ENCODE measurements around the gene ZXDC.

The ZXDC gene

DNA sequence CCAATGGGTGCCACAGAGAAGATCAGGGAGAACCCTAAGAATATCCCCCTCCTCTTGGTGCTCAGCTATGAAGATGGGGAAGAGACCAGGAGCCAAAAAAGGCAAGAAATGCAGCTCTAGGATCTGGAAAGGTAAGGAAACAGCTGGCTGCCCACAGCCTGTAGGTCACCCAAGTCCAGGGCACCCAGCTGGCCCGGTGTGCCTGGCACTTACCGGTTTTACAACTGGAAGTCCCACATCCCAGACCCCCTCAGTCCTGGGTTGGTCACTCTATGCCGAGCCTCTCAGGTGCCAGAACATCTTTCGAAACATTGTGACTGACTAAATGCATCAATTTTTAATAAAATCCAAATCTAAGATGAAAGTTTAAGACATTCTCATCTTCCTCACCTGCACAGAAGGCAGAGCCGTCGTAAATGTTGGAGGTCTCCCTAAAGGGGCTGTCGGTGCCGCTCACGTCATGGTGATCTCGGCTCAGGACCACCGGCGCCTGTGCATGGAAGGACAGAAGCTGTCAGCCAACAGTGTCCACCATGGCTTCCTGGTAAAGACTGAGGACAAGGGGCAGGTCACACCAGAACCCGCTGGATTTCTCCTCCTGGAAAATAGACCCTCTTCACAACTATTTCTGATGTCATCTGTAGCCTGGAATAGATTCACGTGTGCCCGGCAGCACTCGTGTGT is 13.3 kb upstream of the ZXDC start:
- DNase-seq: no peak

DNA sequence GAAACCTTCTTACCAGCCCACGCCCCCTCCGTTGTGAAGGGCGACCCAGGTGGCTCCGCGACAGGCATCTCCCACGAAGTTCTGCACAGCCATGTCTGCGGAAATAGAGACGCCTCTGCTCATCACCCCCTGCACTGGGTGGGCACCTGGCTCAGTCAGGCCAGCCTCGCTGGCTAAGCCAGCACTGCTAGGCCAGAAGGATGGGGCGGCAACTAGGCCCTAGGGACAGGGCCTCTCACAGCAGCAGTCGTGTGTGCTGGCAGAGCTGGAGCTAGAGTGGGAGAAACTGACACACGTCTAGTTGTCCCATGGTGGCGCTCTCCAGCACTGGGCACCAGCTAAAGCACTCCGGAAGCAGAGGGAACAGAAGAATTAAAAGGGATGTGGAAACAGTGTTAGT is 12.5 kb upstream of the ZXDC start:
- DNase-seq: no peak

DNA sequence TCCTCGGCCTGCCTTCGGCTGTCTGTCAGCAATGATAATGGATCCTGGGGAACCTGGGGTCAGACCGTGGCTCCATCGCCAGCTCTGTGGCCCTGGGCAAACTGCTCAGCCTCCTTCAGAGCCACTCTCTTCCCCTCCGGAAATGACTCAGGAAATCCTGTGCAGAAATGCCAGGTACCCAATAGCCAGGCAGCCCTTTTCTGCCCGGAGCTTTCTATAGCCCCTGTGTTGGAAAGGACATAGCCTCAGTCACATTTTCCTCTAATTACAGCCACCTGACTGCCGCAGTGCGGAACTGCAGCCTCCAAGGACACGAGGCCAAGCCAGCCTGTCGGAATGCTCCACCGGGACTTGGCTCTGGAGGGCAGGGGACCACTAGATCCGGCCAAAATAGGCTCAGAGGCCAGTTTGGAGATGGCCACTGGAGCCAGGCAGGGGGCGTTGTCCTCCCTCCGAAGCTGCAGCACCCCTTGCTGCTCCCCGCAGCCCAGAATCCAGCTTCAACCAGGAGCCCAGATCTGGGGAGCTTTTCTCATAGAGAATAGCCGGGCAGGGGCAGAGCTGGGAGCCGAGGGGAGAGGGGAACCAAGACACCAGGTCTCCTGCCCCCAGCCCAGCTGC is 11.6 kb upstream of the ZXDC start:
- DNase-seq: no peak

DNA sequence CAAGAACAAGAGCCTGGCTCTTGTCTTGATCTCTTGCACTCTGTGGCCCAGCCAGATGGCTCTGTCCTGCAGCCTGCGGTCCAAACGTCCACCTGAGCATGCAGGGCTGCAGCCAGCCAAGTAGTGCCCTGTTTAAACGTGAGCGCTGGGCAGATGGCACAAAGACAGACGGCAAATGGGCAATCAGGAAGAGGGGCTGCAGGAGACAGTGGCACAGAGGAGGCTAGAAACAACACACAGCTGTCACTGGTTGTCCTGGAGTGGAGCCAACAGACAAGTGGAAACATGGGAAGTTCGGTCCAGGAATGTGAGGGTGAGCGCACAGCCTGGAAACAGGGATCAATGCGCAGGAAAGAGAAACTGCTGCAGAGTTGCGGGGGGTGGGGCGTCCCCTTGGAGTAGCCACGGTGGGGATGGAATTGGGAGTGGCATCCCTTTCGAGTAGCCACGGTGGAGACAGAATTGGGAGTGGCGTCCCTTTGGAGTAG is 10.7 kb upstream of the ZXDC start:
- DNase-seq: no peak

DNA sequence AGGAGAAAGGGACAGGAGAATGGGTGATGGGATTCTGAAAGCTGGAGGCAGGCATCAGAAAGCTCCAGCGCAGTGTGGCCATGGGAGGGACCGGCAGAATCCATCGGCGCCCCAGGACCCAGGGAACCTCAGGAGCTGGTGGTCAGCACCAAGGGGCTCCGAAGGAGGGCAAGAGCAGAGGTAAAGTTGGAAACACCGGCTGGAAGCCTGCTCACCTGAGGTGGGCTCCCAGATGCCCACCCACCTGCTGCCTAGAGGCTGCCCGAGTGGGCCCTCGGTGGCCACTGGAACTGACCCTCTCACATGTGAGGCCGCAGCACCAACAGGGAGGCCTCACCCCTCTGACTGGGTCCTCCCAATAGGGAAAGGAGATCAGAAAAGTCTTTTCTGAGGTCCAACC is 10.3 kb upstream of the ZXDC start:
- no peak for DNase-seq

DNA sequence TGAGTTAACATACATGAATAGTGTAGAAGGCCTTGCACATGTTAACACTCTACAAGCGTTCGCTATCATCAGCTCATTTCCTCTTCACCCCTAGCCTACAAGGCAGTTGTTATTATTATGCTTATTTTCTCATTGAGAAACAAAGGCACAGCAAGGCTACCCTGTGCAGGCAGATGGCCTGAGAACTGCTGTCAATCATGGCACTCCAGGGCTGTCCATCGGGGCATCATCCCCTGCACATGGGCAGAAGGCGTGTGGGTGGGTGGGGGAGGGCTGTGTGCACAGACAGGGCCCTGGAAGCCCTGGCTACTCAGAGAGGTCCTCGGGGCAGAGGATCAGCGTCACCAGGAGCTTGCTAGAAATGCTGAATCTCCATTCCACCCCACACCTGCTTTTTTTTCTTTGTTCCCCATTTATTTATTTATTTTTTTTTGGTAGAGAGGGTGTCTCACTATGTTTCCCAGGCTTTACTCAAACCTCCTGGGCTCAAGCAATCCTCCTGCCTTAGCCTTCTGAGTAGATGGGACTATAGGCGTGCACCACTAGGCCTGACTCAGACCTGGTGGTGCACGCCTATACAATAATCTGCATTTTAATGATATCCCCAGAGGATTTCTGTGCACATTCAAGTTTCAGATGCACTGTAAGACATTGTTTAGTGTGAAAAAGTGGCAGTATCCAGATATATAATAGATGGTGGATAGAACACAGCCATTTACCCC is 9.6 kb upstream of the ZXDC start:
- DNase-seq: no peak

DNA sequence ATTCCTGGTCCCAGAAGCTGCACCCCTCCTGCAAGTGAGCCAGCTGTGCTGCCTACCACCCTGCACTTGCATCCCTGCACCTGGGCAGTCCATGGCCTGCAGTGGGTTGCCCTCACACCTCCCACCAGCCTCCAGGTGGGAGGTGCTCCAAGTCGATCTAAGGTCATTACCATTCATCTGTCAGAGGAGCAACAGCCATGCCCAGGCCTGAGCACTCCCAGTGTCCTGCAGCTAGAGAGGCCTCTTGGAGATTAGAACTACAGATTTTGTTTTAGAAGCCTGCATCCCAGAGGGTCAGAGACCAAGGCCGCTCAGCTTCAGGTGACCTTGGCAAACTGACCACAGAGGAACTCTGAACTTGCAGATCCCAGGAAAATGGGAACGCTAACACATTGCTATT is 9.0 kb upstream of the ZXDC start:
- DNase-seq: no peak

DNA sequence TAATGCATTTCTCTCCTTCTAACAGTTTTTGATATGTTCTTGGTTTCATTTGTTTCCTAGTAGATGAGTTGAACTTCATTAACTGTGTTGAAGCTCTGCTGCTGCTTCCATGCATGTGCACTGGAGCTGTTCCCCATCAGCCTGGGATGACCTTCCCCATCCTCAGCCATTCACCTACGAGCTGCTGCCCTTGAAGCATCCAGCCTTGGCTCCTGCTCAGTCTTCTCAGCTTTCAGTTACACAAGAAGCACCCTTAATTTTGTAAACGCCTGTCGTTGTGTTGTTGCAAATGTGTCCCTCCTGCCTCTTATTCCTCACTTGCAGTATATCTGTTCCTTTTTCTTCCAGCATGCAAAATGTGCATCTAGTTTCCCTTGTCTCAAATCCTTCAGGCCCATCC is 8.5 kb upstream of the ZXDC start:
- DNase-seq: no peak

DNA sequence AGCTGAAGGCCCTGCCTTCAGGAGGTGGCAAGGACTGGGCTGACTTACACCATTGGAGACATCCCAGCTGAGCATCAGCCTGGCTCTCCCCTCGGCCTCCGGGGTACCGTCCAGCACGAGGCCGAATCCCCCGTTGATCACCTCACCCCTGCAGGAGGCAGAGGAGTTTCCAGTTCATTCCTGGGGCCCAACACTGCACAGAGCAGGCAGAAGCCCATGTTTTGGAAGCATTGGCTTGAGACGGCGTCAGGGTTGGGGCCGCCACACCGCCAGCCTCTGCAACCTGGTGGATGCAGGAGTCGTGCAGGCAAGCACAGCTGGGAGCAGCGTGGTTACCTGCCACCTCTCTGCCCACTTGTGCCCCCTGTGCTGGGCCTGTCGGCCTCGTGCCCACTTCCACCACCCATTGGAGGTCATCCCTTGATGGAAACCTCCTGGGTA is 7.7 kb upstream of the ZXDC start:
- no peak for DNase-seq

DNA sequence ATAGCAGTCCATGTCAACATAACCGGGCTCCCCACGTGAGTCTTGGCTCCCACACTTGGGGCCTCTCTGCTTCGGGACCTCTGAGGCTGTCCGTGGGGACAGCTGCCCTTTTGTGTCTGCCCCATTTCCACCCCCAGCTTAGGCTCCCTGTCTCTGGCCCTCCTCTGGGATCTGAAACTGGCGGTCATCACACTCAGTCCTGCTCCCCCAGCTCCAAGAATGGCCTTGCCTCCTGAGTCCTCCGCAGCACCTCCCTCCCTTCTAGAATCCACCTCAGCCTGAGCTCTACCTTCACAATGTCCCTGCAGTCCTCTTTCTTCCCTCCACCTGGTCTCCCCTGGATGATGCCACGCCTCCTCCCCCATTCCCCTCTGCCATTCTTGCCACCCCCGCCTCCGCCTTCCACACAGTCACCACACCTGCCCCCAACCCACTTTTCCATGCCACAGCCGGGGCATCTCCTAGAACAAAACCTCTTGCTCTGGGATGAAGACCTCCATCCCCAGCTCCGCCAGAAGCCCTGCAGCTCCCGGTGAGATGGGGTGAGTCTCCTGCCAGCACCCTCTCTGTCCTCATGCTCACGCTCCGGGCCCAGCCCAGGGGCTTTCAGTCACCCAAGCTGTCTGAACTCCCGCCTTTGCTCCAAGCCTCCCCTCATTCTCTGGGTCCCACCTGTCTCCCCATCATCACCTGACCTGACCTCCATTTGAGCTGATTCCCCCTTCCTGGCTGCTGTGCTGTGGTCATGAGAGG is 7.0 kb upstream of the ZXDC start:
- DNase-seq: no peak

DNA sequence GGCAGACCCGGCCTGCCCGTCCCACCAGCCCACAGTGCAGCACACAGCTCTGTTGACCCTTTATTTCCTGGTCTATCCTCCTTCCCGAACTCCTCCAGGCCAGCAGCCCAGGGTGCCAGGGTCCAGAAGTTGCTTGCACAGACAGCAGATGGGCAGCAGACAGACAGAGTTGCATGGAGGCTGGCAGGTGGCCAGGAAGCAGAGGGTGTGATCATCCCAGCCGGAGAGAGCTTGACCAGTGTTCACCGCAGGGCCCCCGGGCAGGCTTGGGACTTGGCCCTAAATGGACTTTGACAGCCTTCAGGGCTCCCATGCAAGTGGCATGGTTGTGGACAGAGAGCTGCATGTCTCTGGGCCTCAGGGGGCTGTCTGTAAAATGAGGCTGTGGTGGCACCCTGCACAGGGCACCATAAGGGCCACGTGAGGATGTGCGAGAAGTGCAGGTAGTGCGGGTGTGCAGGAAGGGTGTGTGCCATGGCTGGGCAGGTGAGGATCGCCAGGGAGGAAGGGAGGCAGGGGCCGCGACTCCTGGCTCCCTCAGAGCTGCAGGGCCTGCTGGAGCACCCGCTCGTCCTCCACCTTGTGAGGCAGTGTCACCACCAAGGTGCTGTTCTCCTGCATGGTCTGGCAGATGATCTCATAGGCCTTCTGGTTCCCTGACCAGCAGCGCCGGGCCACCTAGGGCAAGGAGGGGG is 6.3 kb upstream of the ZXDC start:
- DNase-seq: no peak

DNA sequence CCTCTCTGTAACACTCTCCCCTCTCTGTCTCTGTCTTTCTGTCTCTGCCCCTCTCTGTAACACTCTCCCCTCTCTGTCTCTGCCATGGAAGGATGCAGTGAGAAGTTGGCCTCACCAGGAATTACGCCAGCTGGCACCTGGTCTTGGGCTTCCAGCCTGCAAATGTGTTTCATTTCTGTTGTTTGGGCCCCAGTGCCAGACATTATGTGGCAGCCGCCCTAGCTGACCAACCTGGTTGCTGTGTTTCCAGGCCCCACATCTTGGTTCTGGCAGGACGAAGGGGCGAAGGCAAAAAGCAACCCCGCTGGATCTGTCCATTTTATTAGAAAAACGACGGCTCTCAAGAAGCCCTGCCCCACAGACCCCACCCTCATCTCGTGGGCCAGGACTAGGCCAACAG is 5.2 kb upstream of the ZXDC start:
- DNase-seq: no peak

DNA sequence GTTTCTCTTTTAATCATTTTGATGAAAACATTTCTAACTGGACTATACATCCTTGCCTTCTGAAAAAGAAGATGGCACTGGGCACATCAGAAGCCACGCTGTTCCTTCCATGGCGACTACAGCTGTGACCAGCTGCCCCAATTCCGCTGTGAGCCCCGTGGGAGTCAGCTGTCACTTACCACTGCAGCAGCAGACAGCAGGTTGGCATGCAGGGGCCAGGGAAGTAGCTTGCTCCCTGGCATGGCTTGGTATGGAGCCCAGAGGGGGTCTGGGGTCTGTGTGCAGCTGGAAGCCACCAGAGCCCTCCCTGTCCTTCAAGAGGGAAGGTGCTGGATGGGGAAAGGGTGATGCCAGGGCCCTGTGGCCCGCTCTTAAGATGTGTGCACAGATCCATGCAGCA is 4.5 kb upstream of the ZXDC start:
- DNase-seq: no peak

DNA sequence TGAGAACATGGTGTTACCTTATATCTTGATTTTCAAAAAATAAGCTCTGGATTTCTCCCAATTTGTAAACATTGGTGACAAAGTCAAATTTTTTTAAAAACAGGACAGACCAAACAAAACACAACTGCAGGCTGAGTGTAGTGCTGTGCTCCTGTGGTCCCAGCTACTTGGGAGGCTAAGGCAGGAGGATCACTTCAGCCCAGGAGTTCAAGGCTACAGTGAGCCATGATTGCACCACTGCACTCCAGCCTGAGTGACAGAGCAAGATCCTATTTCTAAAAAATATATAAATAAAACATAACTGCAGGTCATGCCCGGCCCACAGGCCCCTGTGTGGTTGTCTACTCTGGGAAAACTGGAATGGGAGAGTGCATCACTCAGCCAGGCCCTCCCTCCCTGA is 4.0 kb upstream of the ZXDC start:
- no peak for DNase-seq

DNA sequence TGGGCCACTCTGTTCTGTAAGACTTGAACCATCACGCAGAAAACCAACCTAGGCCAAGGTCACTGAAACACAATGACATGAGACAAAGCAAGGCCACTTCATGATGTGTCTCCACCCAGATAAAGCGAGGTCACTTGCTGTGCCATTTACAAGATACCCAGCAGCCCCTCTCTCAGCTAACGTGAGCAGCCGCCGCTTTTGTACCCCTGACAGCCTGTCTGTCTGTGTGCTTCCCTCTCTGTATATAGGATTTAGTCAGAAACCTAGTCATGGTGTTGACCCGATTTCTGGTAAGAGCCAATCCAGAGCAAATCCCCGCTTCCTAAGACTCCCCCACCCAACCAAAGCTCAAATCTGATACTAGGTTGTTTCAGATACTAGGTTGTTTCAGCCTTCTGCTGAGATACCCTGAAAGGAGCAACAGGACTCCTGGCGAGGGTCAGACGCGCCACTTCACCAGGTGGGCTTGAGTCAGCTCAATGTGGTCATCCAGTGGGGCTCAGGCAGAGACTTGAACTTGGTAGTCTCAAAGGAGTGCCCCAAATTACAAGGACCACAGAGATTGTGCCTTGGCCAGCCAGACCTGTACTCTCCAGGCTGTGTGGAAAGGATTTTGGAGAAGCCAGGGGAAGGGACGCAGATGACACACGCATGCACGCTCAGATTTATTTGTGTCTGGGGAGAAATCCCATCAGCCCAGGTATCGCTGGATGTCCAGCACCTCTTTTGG is 3.1 kb upstream of the ZXDC start:
- DNase-seq: no peak

DNA sequence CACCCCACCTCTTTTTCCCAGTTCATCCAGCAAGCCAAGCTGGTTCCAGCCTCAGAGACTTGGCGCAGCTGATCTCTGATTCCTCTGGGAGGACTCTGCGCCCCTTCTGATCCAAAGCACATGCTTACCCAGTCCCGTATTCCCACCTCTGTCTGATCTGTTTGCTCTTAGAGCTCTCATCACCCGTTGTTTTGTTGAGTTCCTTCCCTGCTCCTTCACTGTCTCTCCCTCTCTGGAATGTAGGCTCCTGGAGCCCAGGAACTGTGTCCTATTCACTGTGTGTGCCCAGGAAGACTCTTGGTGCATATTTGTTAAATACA is 1.3 kb upstream of the ZXDC start:
- no peak for DNase-seq

DNA sequence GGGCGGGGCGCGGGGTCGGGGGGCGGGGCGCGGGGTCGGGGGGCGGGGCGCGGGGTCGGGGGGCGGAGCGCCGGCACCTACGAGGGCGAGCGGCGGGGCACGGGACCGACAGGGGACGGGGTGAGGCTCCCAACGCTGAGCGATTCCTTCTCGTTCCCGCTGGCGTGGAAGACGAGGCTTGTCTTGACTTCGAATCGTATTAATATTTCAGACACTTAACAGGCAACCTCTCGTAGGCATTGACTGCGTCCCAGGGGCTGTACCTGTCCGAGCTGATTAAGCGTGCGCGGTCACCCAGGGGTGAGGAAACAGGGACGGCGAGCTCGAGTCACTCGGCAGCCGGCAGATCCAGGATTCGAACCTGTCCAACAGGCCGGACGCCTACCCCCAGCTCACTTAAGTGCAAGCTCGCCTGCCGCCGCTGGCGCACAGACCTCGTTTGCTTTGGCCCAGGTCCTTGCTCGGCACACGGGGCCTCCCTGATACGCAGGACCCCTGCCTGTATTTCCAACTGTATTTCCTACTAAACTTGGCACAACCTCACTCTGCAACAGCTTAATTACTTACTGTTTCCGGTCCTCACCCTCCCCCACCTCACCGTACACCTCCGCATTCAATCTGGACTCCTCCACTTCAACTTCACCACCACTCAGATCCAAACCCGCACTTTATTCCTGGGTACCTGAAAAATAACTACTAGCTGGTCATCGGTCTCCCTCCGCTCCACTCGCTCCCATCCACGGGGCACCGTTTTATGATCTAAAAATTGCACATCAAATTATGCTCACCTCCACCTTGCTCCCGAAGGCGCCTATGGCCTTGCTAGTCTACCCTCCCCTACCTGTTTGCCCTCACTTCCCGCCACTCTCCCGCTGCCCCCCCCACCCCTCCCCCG is 722 bp upstream of the ZXDC start:
- DNase-seq: no peak

DNA sequence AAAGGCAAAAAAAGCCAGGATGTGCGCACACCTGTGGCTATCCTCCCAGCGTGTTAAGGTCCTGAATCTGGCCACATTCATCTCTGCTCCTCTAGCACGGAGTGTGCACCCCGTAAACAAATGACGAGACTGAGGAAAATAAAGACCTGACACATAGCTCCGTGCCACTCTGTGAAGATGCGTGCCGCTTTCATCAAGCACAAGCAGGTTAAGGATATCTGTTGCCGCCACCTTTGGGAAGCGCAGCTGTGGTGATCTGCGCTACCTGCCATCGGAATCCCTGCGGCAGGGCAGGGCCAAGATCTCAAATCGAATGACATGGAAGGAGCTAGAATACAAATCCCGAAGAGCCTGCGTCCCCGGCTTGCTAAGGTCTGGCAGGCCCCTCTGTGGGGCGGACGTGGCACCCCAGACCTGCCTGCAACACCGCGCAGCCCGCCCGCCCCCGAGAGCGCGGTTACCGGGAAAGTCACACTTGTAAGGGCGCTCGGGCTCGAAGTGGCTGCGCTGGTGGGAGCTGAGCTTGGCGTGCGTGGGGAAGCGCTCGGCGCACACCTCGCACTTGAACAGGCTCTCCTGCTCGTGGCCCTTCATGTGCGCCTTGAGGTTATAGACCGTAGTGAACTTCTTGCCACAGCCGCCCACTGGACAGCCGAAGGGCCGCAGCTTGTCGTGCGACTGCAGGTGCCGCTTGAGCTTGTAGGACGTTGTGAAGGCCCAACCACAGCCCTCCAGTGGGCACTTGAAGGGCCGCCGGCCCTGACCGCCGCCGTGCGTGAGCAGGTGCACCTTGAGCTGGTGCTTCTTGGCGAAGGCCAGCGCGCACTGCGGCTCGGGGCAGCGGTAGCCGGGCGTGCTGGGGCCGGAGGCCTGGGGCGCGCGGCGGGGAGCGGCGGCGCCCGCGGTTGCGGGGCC is 936 bp downstream of the ZXDC start:
- peak; percentile 39 for DNase-seq

DNA sequence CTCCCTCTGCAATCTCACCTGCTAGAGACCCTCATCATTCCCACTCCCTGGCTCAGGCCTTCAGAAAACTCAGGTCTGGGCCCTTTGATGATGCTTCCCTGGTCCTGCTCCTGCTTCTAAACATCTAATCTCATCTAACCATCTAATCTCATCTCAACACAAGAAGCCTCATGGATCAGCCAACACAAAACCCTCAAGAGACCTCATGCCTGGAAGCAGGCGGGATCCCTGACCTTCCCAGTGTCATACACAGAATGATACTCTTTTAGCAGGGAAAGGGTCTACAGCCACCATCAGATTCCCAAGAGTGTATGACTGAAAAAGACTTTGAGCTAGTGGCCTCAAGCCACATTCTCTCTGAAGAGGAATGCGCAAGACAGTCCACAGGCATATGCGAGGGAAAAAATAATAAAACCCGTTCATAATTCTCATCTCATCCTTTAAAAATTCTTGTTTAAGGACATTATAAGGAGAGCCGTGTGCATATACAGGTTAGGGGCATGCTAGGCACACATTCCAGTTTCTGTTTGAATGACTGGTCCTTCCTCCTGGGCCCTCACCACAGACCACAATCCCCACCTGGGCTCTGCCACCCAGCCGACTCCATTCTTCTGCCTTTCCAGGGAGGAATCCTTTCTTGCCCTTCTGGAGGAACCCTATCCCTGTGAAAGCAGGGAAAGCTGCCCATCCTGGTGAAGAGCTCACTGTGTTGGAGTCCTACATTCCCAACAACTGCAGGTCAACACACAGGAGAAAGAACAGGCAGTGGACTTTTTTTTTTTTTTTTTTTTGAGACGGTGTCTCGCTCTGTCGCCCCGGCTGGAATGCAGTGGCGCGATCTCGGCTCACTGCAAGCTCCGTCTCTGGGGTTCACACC is 2.2 kb downstream of the ZXDC start:
- no peak for DNase-seq
